ENCODE data around the gene DHCR24. TPM values are rescaled to one million over a fixed set of nuclear protein-coding genes. Genes with fewer than 3 reads are reported as not detected.
"Not testable (repeated sequence)": the region's sequence is repeated elsewhere in the genome, so short reads cannot be mapped to it uniquely, and the experiment has no call there.

DHCR24 gene, protein sequence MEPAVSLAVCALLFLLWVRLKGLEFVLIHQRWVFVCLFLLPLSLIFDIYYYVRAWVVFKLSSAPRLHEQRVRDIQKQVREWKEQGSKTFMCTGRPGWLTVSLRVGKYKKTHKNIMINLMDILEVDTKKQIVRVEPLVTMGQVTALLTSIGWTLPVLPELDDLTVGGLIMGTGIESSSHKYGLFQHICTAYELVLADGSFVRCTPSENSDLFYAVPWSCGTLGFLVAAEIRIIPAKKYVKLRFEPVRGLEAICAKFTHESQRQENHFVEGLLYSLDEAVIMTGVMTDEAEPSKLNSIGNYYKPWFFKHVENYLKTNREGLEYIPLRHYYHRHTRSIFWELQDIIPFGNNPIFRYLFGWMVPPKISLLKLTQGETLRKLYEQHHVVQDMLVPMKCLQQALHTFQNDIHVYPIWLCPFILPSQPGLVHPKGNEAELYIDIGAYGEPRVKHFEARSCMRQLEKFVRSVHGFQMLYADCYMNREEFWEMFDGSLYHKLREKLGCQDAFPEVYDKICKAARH
- 55.8 and 67.1 TPM in 2 replicates for total RNA-seq

GRCh38 chr1:54886724-54887664, at the start of gene DHCR24:
Gene DHCR24, minus strand, starts transcription at chr1:54887195. Its CDS starts 76 bp downstream, at chr1:54887119.
- DNase-seq (ENCODE audit: low read depth in 2 of 2): peak; percentile 87 to 89

GRCh38 chr1:54936791-54937190, 49.8 kb upstream of the DHCR24 start:
- no peak for DNase-seq (ENCODE audit: low read depth in 2 of 2)

DNA sequence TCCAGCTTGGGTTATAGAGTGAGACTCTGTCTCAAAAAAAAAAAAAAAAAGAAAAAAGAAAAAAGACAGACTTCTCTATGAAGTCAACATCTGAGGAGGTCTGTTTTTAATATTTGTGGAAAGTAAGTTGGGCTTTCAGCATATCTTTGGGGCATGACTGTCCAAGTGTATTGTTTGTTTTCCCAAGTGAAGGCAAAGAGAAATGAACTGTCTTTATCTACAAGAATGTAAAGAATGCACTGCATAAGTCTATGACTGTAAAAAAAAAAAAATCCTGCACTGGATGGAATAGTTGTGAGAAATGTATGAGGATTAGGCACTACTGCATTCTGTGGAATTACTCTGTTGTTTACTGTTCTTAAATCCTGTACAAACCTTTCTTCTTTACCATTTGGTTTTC, 47.9 kb upstream of the DHCR24 start:
- DNase-seq (ENCODE audit: low read depth in 2 of 2): peak in 1 of 2 donors; percentile 36

- not testable (repeated sequence) for DNase-seq (ENCODE audit: low read depth in 2 of 2)
Measured at GRCh38 chr1:54934081-54934480, 47.1 kb upstream of the DHCR24 start.

DNA sequence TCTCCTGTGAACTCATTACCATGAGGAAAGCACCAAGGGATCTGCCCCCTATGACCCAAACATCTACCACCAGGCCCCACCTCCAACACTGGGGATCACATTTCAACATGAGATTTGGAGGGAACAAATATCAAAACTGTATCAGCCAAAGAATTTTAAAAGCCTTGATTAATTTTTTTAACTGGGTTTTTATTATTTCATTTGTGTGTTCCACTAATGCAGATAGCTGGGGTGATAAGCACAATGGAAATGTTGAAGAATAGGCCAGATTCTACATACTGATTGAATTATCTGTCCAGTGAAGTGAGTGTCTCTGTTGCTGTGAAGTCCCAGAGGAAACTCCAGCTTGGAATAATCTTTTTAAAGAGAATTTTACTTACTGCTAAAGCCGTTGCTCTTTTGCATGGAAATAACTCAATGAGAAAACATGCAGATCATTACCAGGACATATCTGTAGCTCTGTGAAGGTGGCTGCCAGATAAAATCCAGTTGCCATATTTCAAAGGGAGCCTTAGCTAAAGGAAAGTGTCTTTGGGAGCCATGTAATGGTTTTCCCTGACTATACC, 44.4 kb upstream of the DHCR24 start:
- no peak for DNase-seq (ENCODE audit: low read depth in 2 of 2)

DNA sequence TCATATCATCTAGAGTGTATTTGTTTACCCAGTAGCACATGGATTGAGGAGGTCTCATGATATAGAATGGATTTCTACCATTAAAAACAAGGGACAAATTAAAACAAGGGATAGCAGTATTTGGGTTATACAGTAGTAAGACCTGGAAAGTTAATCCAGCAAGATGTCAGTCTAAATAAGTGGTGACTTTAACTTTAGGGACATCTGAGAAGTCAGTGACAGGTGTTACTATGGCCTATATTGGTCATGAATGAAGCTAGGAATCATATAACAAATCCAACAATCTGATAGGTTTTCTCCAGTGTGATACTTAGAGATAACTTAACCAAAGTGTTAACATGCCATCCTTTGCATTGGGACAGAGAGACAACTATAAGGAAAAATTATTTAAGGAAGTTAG, 42.7 kb upstream of the DHCR24 start:
- DNase-seq (ENCODE audit: low read depth in 2 of 2): no peak

DNA sequence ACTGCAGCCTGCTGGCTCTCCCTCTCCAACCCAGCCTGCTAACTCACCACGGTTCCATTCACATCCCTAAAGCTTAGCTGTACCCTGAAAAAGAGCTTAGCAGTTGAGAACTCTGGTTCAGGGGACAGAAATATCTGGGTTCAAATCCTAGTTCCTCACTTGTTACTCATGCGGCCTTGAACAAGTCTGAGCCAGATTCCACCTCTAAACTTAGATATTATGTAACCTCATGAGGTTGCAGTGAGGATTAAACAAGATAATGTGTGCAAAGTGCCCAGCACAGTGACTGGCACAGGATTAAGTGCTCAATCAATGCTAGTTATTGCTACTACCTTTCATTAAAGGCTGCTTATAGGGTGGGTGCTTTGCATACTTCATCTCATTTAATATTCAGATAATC, 41.3 kb upstream of the DHCR24 start:
- DNase-seq (ENCODE audit: low read depth in 2 of 2): no peak

DNA sequence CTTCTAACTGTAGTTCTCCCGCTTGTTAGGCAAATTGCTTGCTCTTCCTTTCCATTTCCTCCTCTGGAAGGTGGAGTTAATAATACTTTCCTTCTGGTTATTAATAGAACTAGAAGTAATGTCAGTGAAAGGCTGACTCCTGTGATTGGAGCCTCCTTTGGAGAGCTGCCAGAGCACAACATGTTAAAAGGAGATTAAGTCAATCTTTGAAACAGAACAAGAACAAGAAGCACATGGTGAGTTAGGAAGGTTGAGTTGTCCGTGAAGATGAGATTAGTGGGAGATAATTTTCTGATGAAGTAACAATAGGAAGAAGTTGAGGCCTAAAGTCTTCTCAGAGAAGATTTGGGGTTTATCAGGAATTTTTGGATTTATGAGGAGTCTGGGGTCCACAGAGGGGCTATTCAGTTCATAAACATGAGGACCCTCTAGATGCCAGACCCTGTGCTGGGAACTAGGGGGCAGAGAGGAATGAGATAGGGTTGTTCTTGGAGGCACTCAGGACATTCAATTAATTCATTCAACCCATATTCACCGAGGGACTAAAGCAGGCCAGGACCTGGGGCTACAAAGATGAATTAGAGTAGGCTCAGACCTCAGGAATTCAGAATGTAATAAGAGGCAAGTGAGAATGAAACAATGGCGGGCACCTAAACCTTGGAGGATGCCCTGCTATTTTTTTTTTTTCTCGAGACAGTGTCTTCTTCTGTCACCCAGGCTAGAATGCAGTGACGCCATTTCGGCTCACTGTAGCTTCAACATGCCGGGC, 40.7 kb upstream of the DHCR24 start:
- peak in 1 of 2 donors; percentile 50 for DNase-seq (ENCODE audit: low read depth in 2 of 2)

DNA sequence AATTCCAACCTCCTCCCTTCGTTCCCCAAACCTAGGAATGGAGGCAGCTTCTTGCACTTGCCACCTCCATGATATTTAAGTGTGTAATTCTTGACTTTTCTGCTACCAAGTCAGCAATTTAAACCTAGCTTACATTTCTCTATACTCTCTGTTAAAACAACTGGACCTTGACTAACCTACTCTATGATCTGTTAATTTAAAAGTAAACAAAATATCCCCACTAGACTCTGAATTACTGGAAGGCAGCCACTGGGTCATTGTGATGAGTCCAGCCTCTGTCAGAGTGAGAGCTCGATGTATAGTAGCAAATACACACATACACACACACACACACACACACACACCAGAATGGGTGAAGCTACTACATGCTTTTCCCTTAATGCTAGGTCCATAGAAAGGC, 40.0 kb upstream of the DHCR24 start:
- no peak for DNase-seq (ENCODE audit: low read depth in 2 of 2)

- DNase-seq (ENCODE audit: low read depth in 2 of 2): no peak
Measured at GRCh38 chr1:54922921-54923421, 36.0 kb upstream of the DHCR24 start.

GRCh38 chr1:54922040-54922761, 35.2 kb upstream of the DHCR24 start:
- no peak for DNase-seq (ENCODE audit: low read depth in 2 of 2)

GRCh38 chr1:54919367-54920359, 32.7 kb upstream of the DHCR24 start:
- DNase-seq (ENCODE audit: low read depth in 2 of 2): no peak

- not testable (repeated sequence) for DNase-seq (ENCODE audit: low read depth in 2 of 2)
Measured at GRCh38 chr1:54911076-54911475, 24.1 kb upstream of the DHCR24 start.

DNA sequence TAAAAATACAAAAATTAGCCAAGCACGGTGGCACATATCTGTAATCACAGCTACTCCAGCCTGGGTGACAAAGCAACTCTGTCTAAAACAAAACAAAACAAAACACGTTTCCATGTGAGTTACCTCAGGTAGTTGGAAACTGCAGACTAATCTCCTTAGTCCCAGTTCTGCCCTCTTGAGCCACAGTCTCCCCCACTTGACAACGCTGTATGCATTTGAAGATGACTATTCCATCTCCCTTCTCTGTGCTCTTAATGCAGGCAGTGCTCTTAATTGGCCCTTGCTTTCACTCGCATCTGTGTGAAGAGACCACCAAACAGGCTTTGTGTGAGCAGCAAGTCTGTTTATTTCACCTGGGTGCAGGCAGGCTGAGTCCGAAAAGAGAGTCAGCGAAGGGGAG, 19.6 kb upstream of the DHCR24 start:
- no peak for DNase-seq (ENCODE audit: low read depth in 2 of 2)

GRCh38 chr1:54904476-54905048, 17.6 kb upstream of the DHCR24 start:
- peak in 1 of 2 donors; percentile 14 for DNase-seq (ENCODE audit: low read depth in 2 of 2)

GRCh38 chr1:54894271-54894670, 7.3 kb upstream of the DHCR24 start:
- no peak for DNase-seq (ENCODE audit: low read depth in 2 of 2)

DNA sequence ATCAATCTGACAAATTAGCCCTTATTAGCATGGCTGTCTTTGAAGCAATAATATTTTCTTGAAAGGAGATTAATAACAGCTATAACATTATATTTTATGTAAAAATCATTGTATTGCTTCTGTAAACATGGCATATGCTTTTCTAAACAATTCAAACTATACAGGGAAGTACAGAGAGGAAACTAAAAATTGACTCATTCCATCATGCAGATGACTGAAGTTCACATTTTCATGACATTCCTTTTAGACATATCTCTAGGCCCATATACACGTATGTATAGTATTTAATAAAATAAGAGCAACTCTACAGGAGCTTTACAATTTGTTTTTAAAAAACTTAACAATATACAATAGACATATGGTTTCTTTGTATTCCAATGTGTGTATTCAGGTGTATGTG, 5.6 kb upstream of the DHCR24 start:
- DNase-seq (ENCODE audit: low read depth in 2 of 2): no peak

DNA sequence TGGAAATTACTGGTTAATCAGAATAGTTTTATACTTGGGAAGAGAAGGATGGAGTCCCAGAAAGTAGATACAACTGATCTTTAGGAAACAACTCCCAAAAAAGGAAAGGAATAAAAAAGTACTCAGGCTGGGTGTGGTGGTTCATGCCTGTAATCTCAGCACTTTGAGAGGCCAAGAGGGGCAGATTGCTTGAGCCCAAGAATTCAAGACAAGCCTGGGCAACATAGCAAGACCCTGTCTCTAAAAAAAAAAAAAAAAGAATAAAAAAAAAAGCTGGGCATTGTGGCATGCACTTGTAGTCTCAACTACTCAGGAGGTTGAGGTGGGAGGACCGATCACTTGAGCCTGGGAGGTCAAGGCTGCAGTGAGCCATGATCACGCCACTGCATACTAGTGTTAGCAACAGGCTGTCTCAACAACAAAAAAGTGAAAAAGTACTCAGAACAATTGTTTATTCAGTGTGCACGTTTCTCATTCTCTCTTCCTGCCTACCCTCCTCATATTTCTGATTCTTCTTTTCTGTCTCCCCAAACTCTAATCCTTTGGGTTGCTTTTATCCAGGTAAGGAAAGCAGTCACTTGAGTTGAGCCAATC, 2.2 kb upstream of the DHCR24 start:
- DNase-seq (ENCODE audit: low read depth in 2 of 2): no peak
